RCC 7860 (cell line): ENCODE measurements around the gene BDNF.
"Not testable (repeated sequence)": the region's sequence is repeated elsewhere in the genome, so short reads cannot be mapped to it uniquely, and the experiment has no call there.

Experiments
- DNase-seq: peaks from one replicate; pipeline ENCODE4 v3.0.0-alpha.2; 2015; ENCODE audit warnings: low spot score
- FAIRE-seq: peaks from 2 replicates; lab custom pipeline; 2012; peaks lifted over from hg19 to GRCh38; lab: Jason Lieb, UNC

The BDNF gene

GRCh38 chr11:27673979-27674663 is 26.1 kb downstream of the BDNF start:
- FAIRE-seq: peak; percentile 50
- no peak for DNase-seq

- FAIRE-seq: no peak
- no peak for DNase-seq
Observed at GRCh38 chr11:27672836-27673464, 27.3 kb downstream of the BDNF start.

- FAIRE-seq, DNase-seq: not testable (repeated sequence)
Observed at GRCh38 chr11:27665508-27666101, 34.6 kb downstream of the BDNF start.

- DNase-seq (no peak), FAIRE-seq (no peak)
Observed at GRCh38 chr11:27663326-27663725, 36.9 kb downstream of the BDNF start.

GRCh38 chr11:27660171-27660570 is 40.1 kb downstream of the BDNF start:
- no peak for FAIRE-seq
- DNase-seq: no peak

GRCh38 chr11:27658535-27659236 is 41.6 kb downstream of the BDNF start:
- DNase-seq (no peak), FAIRE-seq (no peak)

GRCh38 chr11:27656806-27657483 is 43.3 kb downstream of the BDNF start:
- FAIRE-seq (no peak), DNase-seq (no peak)

GRCh38 chr11:27656320-27656719 is 43.9 kb downstream of the BDNF start:
- FAIRE-seq: no peak
- no peak for DNase-seq

- DNase-seq: no peak
- FAIRE-seq: no peak
Observed at GRCh38 chr11:27653990-27654758, 46.1 kb downstream of the BDNF start.

GRCh38 chr11:27651711-27652110 is 48.5 kb downstream of the BDNF start:
- FAIRE-seq (no peak), DNase-seq (no peak)

GRCh38 chr11:27650988-27651387 is 49.3 kb downstream of the BDNF start:
- DNase-seq (no peak), FAIRE-seq (no peak)

- no peak for FAIRE-seq
- no peak for DNase-seq
Observed at GRCh38 chr11:27649800-27650199, 50.5 kb downstream of the BDNF start.

GRCh38 chr11:27648840-27649239 is 51.4 kb downstream of the BDNF start:
- FAIRE-seq: no peak

GRCh38 chr11:27646051-27646818 is 54.0 kb downstream of the BDNF start:
- DNase-seq (no peak), FAIRE-seq (no peak)

More at GRCh38 chr11:27648840-27649239, 51.4 kb downstream of the BDNF start:
- no peak for DNase-seq

- DNase-seq (no peak), FAIRE-seq (no peak)
Observed at GRCh38 chr11:27642954-27643353, 57.3 kb downstream of the BDNF start.

- DNase-seq (no peak), FAIRE-seq (no peak)
Observed at GRCh38 chr11:27640954-27641353, 59.3 kb downstream of the BDNF start.

- FAIRE-seq (no peak), DNase-seq (no peak)
Observed at GRCh38 chr11:27635567-27636037, 64.7 kb downstream of the BDNF start.

GRCh38 chr11:27634776-27635175 is 65.5 kb downstream of the BDNF start:
- FAIRE-seq, DNase-seq: not testable (repeated sequence)

GRCh38 chr11:27634282-27634681 is 66.0 kb downstream of the BDNF start:
- FAIRE-seq, DNase-seq: not testable (repeated sequence)
